ENCODE measurements around the gene CAMSAP2.

Gene CAMSAP2

GRCh38 chr1:200738327-200738948, at the start of gene CAMSAP2:
CAMSAP2 (plus strand) TSS chr1:200738893; CDS start chr1:200739828, 935 bp downstream.
- peak; percentile 79 to 98 (median 86) for DNase-seq
- intact Hi-C loops (cut with DNase I): loop anchor here (2.0 kb wide), 1 partner anchor 64 kb away; no protein-coding TSS in a partner anchor

- no peak for DNase-seq
- intact Hi-C loops (cut with DNase I): no loop called here
Observed at GRCh38 chr1:200692316-200692715, 46.4 kb upstream of the CAMSAP2 start.

- intact Hi-C loops (cut with DNase I): no loop called here
Observed at GRCh38 chr1:200693327-200693726, 45.4 kb upstream of the CAMSAP2 start.

GRCh38 chr1:200694738-200695137, 44.0 kb upstream of the CAMSAP2 start:
- no peak for DNase-seq
- intact Hi-C loops (cut with DNase I): no loop called here

More at GRCh38 chr1:200693327-200693726, 45.4 kb upstream of the CAMSAP2 start:
- no peak for DNase-seq

GRCh38 chr1:200699871-200700270, 38.8 kb upstream of the CAMSAP2 start:
- no peak for DNase-seq
- intact Hi-C loops (cut with DNase I): no loop called here

- no peak for DNase-seq
- intact Hi-C loops (cut with DNase I): no loop called here
Observed at GRCh38 chr1:200704986-200705500, 33.6 kb upstream of the CAMSAP2 start.

GRCh38 chr1:200706111-200706814, 32.4 kb upstream of the CAMSAP2 start:
- DNase-seq: no peak
- intact Hi-C loops (cut with DNase I): no loop called here

GRCh38 chr1:200707116-200707515, 31.6 kb upstream of the CAMSAP2 start:
- intact Hi-C loops (cut with DNase I): no loop called here
- no peak for DNase-seq

- intact Hi-C loops (cut with DNase I): no loop called here
- DNase-seq: no peak
Observed at GRCh38 chr1:200708161-200708560, 30.5 kb upstream of the CAMSAP2 start.

- intact Hi-C loops (cut with DNase I): no loop called here
- no peak for DNase-seq
Observed at GRCh38 chr1:200708769-200709168, 29.9 kb upstream of the CAMSAP2 start.

GRCh38 chr1:200710166-200710565, 28.5 kb upstream of the CAMSAP2 start:
- DNase-seq: no peak
- intact Hi-C loops (cut with DNase I): no loop called here

- intact Hi-C loops (cut with DNase I): no loop called here
- DNase-seq: no peak
Observed at GRCh38 chr1:200714504-200715187, 24.0 kb upstream of the CAMSAP2 start.

- DNase-seq: no peak
- intact Hi-C loops (cut with DNase I): no loop called here
Observed at GRCh38 chr1:200720199-200720598, 18.5 kb upstream of the CAMSAP2 start.

- intact Hi-C loops (cut with DNase I): no loop called here
- no peak for DNase-seq
Observed at GRCh38 chr1:200724064-200724463, 14.6 kb upstream of the CAMSAP2 start.

GRCh38 chr1:200727257-200727656, 11.4 kb upstream of the CAMSAP2 start:
- intact Hi-C loops (cut with DNase I): no loop called here
- DNase-seq: no peak

- intact Hi-C loops (cut with DNase I): no loop called here
- no peak for DNase-seq
Observed at GRCh38 chr1:200729863-200730262, 8.8 kb upstream of the CAMSAP2 start.

- no peak for DNase-seq
- intact Hi-C loops (cut with DNase I): no loop called here
Observed at GRCh38 chr1:200731654-200732332, 6.9 kb upstream of the CAMSAP2 start.

GRCh38 chr1:200732438-200732837, 6.3 kb upstream of the CAMSAP2 start:
- intact Hi-C loops (cut with DNase I): no loop called here
- DNase-seq: no peak

- no peak for DNase-seq
- intact Hi-C loops (cut with DNase I): no loop called here
Observed at GRCh38 chr1:200733907-200734306, 4.8 kb upstream of the CAMSAP2 start.

GRCh38 chr1:200737647-200738291, 924 bp upstream of the CAMSAP2 start:
- no peak for DNase-seq
- intact Hi-C loops (cut with DNase I): loop anchor here (2.0 kb wide), 1 partner anchor 65 kb away; no protein-coding TSS in a partner anchor

Data from posterior cingulate gyrus (tissue), 11 donors.